Activated CD8-positive, alpha-beta memory T cell treated with anti-CD3 and anti-CD28 coated beads, Interleukin-2, amount 50 U/mL, for 4 hours (primary cell): ENCODE results near the gene ECI1.

ENCODE experiments used
- DNase-seq: peaks from one replicate; pipeline ENCODE4 v3.0.0-alpha.2; 2020

ECI1 gene, protein sequence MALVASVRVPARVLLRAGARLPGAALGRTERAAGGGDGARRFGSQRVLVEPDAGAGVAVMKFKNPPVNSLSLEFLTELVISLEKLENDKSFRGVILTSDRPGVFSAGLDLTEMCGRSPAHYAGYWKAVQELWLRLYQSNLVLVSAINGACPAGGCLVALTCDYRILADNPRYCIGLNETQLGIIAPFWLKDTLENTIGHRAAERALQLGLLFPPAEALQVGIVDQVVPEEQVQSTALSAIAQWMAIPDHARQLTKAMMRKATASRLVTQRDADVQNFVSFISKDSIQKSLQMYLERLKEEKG

GRCh38 chr16:2251296-2252111 lies at the start of gene ECI1:
Gene ECI1 (minus strand): TSS chr16:2251587. CDS start chr16:2251566, 21 bp downstream.
- peak; percentile 77 for DNase-seq

DNA sequence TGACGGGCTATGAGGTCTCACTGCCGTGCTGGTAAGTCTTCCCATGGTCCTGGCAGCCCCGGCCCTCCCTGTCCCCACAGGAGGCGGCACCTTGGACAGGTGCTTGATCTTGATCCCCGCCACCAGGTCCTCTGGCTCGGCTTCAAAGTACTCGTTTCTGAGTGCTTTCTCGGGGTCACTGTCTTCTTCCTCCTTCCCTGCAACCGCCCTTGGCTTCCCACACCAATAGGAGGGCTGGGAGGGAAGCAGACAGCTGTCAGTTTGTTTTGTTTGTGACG lies 48.5 kb upstream of the ECI1 start:
- no peak for DNase-seq

GRCh38 chr16:2299121-2299914 lies 47.9 kb upstream of the ECI1 start:
- DNase-seq, result no peak

DNA sequence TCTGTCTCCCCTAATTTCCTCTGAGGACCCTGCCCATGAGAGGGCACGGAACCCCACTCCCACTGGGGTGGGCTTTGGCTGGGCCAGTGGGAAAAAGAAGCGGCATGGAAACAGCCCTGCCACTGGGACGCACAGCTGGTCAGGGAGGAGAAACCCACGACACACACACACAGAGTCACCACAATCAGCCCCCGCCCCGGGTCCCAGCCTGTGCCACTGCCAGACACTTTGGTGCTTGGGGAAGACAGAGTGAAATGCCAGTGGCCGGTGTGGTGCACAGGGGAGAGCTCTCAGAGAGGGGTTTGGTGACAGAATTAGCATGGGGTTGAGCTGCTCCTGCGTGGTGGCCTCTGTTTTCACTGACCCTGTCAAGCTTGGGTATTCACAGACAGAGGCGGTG lies 47.2 kb upstream of the ECI1 start:
- DNase-seq, result no peak

GRCh38 chr16:2297506-2297860 lies 46.1 kb upstream of the ECI1 start:
- no peak for DNase-seq

DNA sequence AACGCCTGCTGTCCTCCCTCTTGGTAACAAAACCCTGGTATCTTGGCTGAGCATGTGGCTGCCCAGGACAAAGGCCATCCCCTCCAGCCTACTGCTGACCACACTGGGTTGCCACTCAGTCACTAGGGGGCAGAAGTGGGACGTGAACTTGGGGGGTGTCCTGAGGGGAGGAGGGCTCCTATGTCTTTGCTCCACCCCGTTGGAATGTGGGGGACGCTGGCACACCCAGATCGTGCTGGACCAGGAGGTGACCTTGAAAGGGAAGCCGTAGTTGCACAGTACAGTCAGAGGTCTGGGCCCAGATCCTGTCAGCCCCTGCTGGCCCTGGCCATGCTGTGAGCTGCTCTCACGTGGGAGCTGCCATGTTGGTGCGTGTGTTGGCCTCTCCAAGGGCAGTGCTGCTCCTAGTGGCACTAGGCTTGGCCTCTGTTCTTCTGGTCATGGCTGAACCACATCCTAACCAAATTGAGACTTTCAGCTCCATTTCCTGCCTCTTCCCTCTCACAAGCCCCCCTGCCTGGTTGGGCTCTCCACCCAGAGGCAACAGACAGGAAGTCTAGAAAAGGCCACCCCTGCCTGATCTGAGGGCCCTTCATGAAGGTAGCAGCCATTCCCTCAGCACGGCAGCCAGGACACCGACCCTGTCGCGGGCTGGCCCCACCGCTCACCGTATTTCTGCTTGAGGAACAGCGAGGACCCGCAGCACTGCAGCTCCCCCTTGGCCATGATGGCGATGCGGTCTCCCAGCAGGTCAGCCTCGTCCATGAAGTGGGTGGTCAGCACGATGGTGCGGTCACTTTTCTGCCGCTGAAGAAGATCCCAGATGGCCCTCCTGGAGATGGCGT lies 45.5 kb upstream of the ECI1 start:
- DNase-seq, result no peak

DNA sequence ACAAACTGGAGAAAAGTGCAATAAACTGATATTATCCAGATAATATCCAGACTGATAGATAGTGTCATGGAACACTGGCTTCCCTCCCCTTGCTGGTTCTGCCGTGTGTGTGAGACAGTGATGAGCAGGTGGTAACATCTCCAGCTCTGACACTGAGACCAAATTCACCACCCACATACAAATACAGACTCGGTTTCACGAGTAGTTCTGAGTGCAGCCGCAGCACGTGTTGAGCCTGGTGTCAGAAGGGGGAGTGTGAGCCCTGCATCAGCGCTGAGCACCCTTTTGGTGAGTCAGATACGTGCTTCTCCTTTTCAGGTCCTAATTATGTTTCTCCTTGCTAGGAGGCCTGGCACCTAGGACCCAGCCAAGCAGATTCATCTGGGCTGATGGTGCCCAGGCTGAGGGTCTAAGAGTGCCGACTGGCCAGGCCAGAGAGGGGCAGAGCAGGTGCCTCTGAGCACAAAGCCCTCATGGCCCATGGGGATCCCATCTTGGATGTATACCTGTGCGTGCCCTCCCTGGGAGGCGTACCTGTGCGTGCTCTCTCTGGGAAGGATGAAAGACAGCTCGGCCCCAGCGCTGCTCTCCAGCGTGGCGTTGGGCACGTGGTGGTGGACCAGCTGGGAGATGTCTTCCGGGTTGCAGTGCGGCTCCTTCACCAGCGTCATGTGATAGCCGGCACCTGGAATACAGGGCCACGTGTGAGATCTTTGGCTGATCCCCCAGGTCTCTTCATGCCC lies 43.8 kb upstream of the ECI1 start:
- no peak for DNase-seq

DNA sequence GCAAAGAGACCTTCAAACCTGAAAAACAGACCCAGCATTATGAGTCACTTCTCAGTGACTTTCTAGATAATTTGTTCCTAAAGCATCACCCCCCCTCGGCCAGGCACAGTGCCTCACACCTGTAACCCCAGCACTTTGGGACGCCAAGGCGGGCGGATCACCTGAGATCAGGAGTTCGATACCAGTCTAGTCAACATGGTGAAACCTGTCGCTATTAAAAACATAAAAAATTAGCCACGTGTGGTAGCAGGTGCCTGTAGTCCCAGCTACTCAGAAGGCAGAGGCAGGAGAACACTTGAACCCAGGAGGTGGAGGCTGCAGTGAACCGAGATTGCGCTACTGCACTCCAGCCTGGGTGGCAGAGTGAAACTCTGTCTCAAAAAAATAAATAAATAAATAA lies 40.8 kb upstream of the ECI1 start:
- no peak for DNase-seq

DNA sequence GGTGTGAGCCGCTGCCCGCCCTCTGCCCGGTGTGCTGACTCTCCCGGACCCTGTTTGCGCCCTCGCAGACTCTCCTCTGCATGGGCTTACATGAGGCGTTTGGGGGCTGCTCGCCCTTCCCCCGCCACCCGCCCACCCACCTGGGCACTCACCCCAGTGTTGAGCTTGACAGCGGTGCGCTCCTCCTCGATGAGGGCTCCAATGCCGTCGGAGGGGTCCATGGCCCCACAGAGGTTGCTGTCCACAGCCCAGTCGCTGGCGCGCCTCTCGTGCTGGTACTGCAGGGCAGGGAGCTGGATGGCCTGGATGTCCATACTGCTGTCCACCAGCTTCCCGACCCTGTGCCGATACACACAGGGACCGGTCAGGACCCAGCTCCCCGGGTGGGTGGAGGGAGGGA lies 37.9 kb upstream of the ECI1 start:
- no peak for DNase-seq

DNA sequence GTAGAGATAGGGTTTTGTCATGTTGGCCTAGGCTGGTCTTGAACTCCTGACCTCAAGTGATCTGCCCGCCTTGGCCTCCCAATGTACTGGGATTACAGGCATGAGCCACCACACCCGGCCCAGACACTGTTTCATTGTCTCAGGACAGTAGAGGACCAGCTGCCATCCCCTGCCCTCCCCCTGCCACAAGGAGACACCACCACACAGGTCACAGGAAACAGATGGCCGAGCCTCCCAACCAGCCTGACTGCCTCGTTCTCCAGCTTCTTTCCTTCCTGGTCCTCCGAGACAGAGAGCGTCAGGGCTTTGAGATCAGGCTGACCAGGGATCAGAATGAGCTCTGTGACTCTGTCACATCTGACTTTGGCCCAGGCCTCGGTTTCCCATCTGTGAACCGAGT lies 37.3 kb upstream of the ECI1 start:
- no peak for DNase-seq

DNA sequence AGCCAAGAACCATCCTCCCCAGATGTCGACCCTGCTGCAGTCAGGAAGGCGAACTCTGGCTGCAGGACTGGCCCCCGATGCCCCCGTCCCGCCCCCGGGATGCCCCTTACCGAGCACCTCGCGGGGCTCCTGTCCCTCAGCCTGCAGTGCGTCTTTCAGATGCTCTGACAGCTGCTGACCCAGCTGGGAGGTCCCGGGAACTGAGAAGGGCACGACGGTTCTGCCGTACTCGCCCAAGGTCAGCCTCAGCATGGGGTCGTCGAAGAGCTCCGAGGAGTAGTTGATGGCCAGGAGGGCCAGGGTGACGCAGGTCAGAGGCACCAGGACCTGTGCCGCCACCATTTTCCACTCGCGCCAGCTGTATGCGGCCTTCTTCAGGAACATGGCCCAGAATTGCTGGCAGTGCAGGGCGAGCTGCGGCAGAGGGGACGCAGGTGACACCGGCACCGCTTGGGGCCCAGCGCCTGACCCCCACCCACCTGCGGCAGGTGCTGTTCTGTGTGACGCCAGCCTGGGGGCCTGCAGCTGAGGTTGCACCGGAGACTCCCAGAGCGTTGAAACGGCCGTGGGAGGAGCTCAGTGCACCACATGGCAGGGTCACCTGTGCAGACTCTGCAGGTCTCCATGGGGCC lies 36.6 kb upstream of the ECI1 start:
- DNase-seq, result no peak

- DNase-seq, result no peak
Observed at GRCh38 chr16:2286550-2286949, 35.2 kb upstream of the ECI1 start.

DNA sequence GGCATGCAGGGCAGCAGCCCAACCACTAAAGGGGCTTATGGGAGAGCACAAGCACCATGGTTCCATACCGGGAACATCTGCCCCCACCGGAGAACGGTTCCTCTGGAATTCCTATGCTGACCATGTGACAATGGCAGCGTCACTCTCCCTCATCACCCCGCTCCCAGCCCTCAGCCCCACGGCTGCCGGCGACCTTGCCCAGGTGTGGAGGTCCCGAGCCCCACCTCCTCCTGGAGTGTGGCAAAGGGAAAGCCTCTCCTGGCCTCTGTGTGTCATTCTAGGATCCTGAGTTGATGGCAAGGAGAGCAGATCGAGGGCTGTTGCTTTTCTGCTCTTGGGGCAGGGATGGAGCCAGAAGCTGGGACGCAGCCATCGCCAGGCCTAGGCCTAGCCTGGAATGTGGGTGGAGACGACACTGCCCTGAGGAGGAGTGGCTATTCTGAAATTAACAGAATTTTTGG lies 34.4 kb upstream of the ECI1 start:
- no peak for DNase-seq

GRCh38 chr16:2284797-2285576 lies 33.6 kb upstream of the ECI1 start:
- DNase-seq, result no peak

- DNase-seq, result no peak
Observed at GRCh38 chr16:2284001-2284770, 32.8 kb upstream of the ECI1 start.

- DNase-seq, result no peak
Observed at GRCh38 chr16:2282866-2283555, 31.6 kb upstream of the ECI1 start.

DNA sequence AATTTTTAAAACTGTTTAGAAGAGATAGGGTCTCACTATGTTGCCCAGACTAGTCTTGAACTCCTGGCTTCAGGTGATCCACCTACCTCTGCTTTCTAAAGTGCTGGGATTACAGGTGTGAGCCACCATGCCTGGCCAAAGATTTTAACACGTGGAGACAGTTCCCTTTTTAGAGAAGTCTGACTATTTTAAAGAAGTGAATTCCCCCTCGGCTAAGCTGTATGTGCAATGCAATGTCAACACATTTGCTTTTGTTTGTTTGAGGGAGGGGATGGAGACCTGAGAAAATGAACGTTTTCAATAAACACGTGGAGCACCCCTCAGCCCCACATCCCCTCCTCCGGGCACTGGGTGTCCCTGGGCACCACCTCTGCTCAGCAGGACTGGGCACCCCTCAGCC lies 30.9 kb upstream of the ECI1 start:
- no peak for DNase-seq

- no peak for DNase-seq
Observed at GRCh38 chr16:2280981-2281542, 29.7 kb upstream of the ECI1 start.

GRCh38 chr16:2280461-2280860 lies 29.1 kb upstream of the ECI1 start:
- DNase-seq, result no peak
